Astrocyte of the spinal cord (primary cell): ENCODE measurements around the gene VAV3.
"Not testable (repeated sequence)": the region's sequence is repeated elsewhere in the genome, so short reads cannot be mapped to it uniquely, and the experiment has no call there.

ENCODE experiments used
- DNase-seq: peaks from one replicate; pipeline ENCODE4 v3.0.0; 2011; ENCODE audit warnings: low read depth, low spot score
- H3K4me3 ChIP-seq: 2 replicates; pipeline ENCODE4 v1.5.1; 2011; ENCODE audit warnings: low read depth, mild to moderate bottlenecking, low read length, moderate library complexity
- in situ Hi-C: cut with HindIII; loops from 2 replicates; pipeline ENCODE4 v1.10.0; 2017; ENCODE audit warnings: low sequenced_read_pairs
- TF ChIP-seq, protein P1 (sequence below): IDR thresholded peaks from 2 replicates; pipeline ENCODE4 v1.5.1; 2012; ENCODE audit warnings: low read depth, mild to moderate bottlenecking, low read length, inconsistent platforms

Gene VAV3

DNA sequence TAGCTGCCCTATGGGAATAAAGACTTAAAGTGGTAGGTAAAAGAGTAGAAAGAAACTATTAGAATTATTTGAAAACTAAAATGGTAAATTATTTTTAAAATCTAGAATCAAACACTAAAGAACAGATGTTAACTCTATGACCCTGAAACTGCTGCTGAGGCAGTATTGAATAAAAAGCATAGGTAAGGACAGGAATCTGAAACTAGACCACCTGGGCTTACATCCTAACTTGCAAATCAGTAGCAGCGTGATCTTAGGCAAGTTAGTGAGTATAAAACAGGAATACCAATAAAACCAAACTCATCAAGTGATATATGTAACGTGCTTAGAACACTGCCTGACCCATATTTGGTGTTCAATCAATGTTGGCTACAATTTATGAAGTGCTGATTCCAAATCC lies 257.9 kb downstream of the VAV3 start:
- in situ Hi-C loops = no loop called here
- TF ChIP-seq, protein P1, sequence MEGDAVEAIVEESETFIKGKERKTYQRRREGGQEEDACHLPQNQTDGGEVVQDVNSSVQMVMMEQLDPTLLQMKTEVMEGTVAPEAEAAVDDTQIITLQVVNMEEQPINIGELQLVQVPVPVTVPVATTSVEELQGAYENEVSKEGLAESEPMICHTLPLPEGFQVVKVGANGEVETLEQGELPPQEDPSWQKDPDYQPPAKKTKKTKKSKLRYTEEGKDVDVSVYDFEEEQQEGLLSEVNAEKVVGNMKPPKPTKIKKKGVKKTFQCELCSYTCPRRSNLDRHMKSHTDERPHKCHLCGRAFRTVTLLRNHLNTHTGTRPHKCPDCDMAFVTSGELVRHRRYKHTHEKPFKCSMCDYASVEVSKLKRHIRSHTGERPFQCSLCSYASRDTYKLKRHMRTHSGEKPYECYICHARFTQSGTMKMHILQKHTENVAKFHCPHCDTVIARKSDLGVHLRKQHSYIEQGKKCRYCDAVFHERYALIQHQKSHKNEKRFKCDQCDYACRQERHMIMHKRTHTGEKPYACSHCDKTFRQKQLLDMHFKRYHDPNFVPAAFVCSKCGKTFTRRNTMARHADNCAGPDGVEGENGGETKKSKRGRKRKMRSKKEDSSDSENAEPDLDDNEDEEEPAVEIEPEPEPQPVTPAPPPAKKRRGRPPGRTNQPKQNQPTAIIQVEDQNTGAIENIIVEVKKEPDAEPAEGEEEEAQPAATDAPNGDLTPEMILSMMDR = no peak
- DNase-seq = no peak
- no peak overlapping the region for H3K4me3 ChIP-seq

DNA sequence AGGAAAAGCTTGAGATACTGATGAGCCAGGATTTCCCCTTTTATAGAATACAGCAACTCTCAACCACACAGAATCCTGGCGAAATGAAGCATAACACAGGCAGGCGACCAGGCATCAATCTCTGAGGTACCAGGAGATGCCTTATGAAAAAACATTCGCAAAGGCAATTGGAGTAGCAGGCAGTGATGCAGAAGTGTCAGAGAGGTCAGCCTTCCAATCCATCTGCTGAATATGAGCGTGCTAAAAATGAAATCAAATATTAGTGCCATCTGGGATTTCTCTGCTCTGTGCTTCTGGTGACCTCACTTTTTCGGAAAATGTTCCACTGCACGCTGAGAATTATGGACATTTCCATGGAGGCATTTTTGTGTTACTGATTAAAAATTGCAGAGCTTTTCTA lies 258.8 kb downstream of the VAV3 start:
- TF ChIP-seq, protein P1 = no peak
- no peak for DNase-seq
- in situ Hi-C loops = no loop called here
- no peak overlapping the region for H3K4me3 ChIP-seq

- H3K4me3 ChIP-seq = no peak overlapping the region
- DNase-seq = peak; percentile 18
- in situ Hi-C loops = no loop called here
- TF ChIP-seq, protein P1 = no peak
Observed at GRCh38 chr1:107704911-107705310, 260.1 kb downstream of the VAV3 start.

- peak; percentile 12 for DNase-seq
- in situ Hi-C loops = no loop called here
- TF ChIP-seq, protein P1 = no peak
- H3K4me3 ChIP-seq = no peak overlapping the region
Observed at GRCh38 chr1:107702946-107703571, 261.9 kb downstream of the VAV3 start.

- DNase-seq, H3K4me3 ChIP-seq, in situ Hi-C loops: not testable (repeated sequence)
Observed at GRCh38 chr1:107700651-107701050, 264.3 kb downstream of the VAV3 start.

- no peak overlapping the region for H3K4me3 ChIP-seq
- TF ChIP-seq, protein P1 = no peak
- in situ Hi-C loops = no loop called here
- no peak for DNase-seq
Observed at GRCh38 chr1:107698161-107698560, 266.8 kb downstream of the VAV3 start.

DNA sequence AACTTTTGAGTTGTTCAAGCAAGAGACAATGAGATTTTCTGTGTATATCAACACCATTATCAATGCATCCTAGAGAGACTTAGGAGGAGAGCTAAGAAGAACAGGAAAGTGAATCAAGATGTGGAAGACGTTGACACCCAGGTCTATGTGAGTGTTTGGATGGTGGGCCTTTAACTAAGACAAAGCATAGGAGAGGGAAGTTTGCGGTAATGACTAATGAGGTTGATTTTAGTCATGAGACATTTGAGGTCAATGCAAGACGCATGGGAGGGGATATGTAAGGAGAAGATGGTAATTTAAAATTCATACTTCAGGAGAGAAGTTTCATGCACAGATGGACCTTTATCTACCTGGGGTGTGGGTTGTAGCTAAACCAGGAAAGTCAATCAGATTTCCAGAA lies 269.6 kb downstream of the VAV3 start:
- in situ Hi-C loops = no loop called here
- H3K4me3 ChIP-seq = no peak overlapping the region
- no peak for DNase-seq
- TF ChIP-seq, protein P1 = no peak
